Testis (tissue), 2 donors: ENCODE data around the gene EXOC4.

Source experiments
- CTCF ChIP-seq, 3 experiments: fragments of 450-650 bp in 2 of 3; fragments of 200-600 bp in 1 of 3; sonication (generic) in 1 of 3; IDR thresholded peaks; one replicate each; pipeline ENCODE4 v1.5.1; 2016 to 2019; ENCODE audit warnings: antibody characterized with exemption in 3 of 3, mild to moderate bottlenecking in 2 of 3, moderate library complexity in 1 of 3
- POLR2A ChIP-seq: fragments of 450-650 bp; IDR thresholded peaks from one replicate; pipeline ENCODE4 v1.6.1; 2017; ENCODE audit warnings: antibody characterized with exemption, mild to moderate bottlenecking, moderate library complexity

- no peak for TF ChIP-seq CTCF (IDR thresholded peaks at IDR 0.05)
- TF ChIP-seq POLR2A: no peak
Observed at GRCh38 chr7:133625046-133625445, 372.2 kb downstream of the EXOC4 start.
